HG02943 (cell line): ENCODE results near the gene PRR12.

Experiments
- ATAC-seq: cut with Tn5 transposase; IDR thresholded peaks from one replicate; pipeline ENCODE4 v1.9.1; 2021; ENCODE audit warnings: mild to moderate bottlenecking, low read depth, moderate library complexity; ENCODE audit not compliant: unreplicated experiment

PRR12 gene

GRCh38 chr19:49590971-49591730 lies at the start of gene PRR12:
Gene PRR12 (plus strand): TSS chr19:49591182. CDS start chr19:49591655, 473 bp downstream.
- no peak for ATAC-seq

GRCh38 chr19:49541914-49542313 lies 49.1 kb upstream of the PRR12 start:
- ATAC-seq = no peak

GRCh38 chr19:49542446-49542845 lies 48.5 kb upstream of the PRR12 start:
- no peak for ATAC-seq

- no peak for ATAC-seq
These were observed 48.0 kb upstream of the PRR12 start for GRCh38 chr19:49543032-49543431.

GRCh38 chr19:49544154-49544553 lies 46.8 kb upstream of the PRR12 start:
- ATAC-seq = no peak

GRCh38 chr19:49546825-49547565 lies 44.0 kb upstream of the PRR12 start:
- ATAC-seq = no peak

GRCh38 chr19:49549045-49549444 lies 41.9 kb upstream of the PRR12 start:
- no peak for ATAC-seq

- ATAC-seq = no peak
These were observed 39.5 kb upstream of the PRR12 start for GRCh38 chr19:49551531-49551930.

- ATAC-seq = no peak
These were observed 38.2 kb upstream of the PRR12 start for GRCh38 chr19:49552749-49553148.

GRCh38 chr19:49553451-49554271 lies 37.3 kb upstream of the PRR12 start:
- no peak for ATAC-seq

- no peak for ATAC-seq
These were observed 36.2 kb upstream of the PRR12 start for GRCh38 chr19:49554701-49555181.

- no peak for ATAC-seq
These were observed 35.2 kb upstream of the PRR12 start for GRCh38 chr19:49555600-49556411.

- no peak for ATAC-seq
These were observed 34.3 kb upstream of the PRR12 start for GRCh38 chr19:49556412-49557398.

- ATAC-seq = no peak
These were observed 33.2 kb upstream of the PRR12 start for GRCh38 chr19:49557641-49558325.

GRCh38 chr19:49558591-49558990 lies 32.4 kb upstream of the PRR12 start:
- no peak for ATAC-seq

GRCh38 chr19:49559443-49559842 lies 31.5 kb upstream of the PRR12 start:
- ATAC-seq = no peak

- no peak for ATAC-seq
These were observed 31.1 kb upstream of the PRR12 start for GRCh38 chr19:49559928-49560327.

- ATAC-seq = no peak
These were observed 30.6 kb upstream of the PRR12 start for GRCh38 chr19:49560358-49560900.
